Testis (tissue), 2 donors: ENCODE results near the gene PSMA5.

Source experiments
- CTCF ChIP-seq, 3 experiments: fragments of 450-650 bp in 2 of 3; fragments of 200-600 bp in 1 of 3; sonication (generic) in 1 of 3; IDR thresholded peaks; one replicate each; pipeline ENCODE4 v1.5.1; 2016 to 2019; ENCODE audit warnings: antibody characterized with exemption in 3 of 3, mild to moderate bottlenecking in 2 of 3, moderate library complexity in 1 of 3
- POLR2A ChIP-seq: fragments of 450-650 bp; IDR thresholded peaks from one replicate; pipeline ENCODE4 v1.6.1; 2017; ENCODE audit warnings: antibody characterized with exemption, mild to moderate bottlenecking, moderate library complexity

- TF ChIP-seq CTCF (IDR thresholded peaks at IDR 0.05), result no peak
- TF ChIP-seq POLR2A, result no peak
Observed at GRCh38 chr1:109361069-109361468, 65.2 kb downstream of the PSMA5 start.
